HG03103 (cell line): ENCODE results near the gene SLC6A20.

Experiments used
- ATAC-seq: cut with Tn5 transposase; IDR thresholded peaks from one replicate; pipeline ENCODE4 v1.9.1; 2021; ENCODE audit warnings: low read depth; ENCODE audit not compliant: unreplicated experiment

The SLC6A20 gene

GRCh38 chr3:45736707-45737106, 59.6 kb downstream of the SLC6A20 start:
- ATAC-seq, result no peak

- no peak for ATAC-seq
Measured at GRCh38 chr3:45730409-45731154, 65.8 kb downstream of the SLC6A20 start.

GRCh38 chr3:45729614-45730013, 66.7 kb downstream of the SLC6A20 start:
- no peak for ATAC-seq

GRCh38 chr3:45724911-45725310, 71.4 kb downstream of the SLC6A20 start:
- no peak for ATAC-seq

GRCh38 chr3:45719655-45720487, 76.5 kb downstream of the SLC6A20 start:
- ATAC-seq, result no peak

- no peak for ATAC-seq
Measured at GRCh38 chr3:45716790-45717336, 79.5 kb downstream of the SLC6A20 start.

- no peak for ATAC-seq
Measured at GRCh38 chr3:45715945-45716344, 80.4 kb downstream of the SLC6A20 start.

GRCh38 chr3:45712434-45713110, 83.8 kb downstream of the SLC6A20 start:
- no peak for ATAC-seq

GRCh38 chr3:45711931-45712330, 84.4 kb downstream of the SLC6A20 start:
- ATAC-seq, result no peak

- no peak for ATAC-seq
Measured at GRCh38 chr3:45705839-45706808, 90.2 kb downstream of the SLC6A20 start.
